Stimulated activated naive CD8-positive, alpha-beta T cell treated with anti-CD3 and anti-CD28 coated beads, Interleukin-15, Interleukin-2, amounts not matched to agents 100 U/mL and 50 U/mL, for 24 hours (primary cell): ENCODE results near the gene RNASE1.
"Not testable (repeated sequence)": the region's sequence is repeated elsewhere in the genome, so short reads cannot be mapped to it uniquely, and the experiment has no call there.

Experiments
- ATAC-seq: fragments of 150-1000 bp; cut with Tn5 transposase; one replicate; pipeline ENCODE4 v1.10.0; 2021
- DNase-seq: peaks from one replicate; pipeline ENCODE4 v3.0.0; 2021

RNASE1 gene

DNA sequence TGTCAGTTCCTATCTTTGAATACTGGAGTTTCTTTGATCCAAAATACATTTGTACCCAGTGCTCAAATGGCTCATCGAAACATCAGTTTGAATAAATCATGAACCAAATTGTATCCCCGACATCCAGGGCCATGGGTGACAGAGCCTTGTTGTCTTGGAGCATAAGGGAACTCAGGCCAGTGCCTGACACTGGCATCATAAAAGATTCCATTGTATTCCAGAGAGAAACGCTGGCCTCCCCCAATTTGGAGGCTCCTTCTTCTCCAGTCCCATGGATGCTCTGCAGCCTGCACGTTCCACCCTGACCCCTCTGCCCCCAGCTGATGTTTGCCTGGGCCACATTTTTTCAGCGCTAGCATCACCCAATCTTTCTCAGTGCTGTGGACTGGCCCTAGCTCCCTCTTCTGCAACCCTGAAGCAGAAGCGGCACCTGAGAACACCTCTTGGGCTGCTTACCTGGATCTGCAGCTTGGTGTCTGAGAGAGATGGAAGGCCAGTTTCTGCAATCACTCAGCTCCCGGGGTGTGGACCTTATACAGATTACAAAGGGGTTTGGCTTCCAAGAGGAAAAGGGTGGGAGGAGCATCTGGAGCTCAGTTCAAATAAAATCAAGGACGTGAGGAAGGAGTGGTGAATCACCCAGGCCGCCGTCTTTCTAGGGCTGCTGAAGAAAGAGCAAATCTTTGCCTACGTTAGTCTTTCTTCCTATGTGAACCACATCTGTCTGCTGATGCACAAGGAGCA lies at the start of gene RNASE1:
RNASE1 (minus strand) TSS at position 504 of the 744 bp plus-strand sequence. CDS start 776 bp downstream, outside the sequence.
- no peak for ATAC-seq
- DNase-seq: no peak

- ATAC-seq (no peak), DNase-seq (no peak)
Observed at GRCh38 chr14:20848955-20849570, 46.4 kb upstream of the RNASE1 start.

DNA sequence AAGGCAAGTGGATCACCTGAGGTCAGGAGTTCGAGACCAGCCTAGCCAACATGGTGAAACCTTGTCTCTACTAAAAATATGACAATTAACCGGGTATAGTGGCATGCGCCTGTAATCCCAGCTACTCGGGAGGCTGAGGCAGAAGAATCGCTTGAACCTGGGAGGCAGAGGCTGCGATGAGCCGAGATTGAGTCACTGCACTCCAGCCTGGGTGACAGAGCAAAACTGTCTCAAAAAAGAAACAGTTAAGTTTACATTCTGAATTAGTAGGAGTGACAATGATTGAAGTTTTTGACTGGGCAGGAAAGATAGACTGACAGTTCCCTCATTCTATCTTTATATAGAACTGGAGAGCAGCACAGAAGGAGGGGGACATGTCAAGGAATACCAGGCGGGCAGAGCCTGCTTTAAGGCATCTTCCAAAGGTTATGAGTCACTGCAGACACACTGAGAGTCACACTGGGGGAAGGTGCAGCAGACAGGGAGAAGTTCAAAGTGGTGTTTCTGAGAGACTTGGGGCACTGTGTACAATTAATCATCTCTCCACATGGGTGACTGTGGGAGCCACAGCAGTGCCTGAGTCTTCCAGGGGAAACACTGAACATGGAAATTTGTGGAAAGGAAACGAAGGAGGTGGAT lies 45.8 kb upstream of the RNASE1 start:
- ATAC-seq (no peak), DNase-seq (no peak)

- no peak for DNase-seq
- ATAC-seq: no peak
Observed at GRCh38 chr14:20846560-20846959, 43.9 kb upstream of the RNASE1 start.

- ATAC-seq (no peak), DNase-seq (no peak)
Observed at GRCh38 chr14:20841096-20841495, 38.5 kb upstream of the RNASE1 start.

DNA sequence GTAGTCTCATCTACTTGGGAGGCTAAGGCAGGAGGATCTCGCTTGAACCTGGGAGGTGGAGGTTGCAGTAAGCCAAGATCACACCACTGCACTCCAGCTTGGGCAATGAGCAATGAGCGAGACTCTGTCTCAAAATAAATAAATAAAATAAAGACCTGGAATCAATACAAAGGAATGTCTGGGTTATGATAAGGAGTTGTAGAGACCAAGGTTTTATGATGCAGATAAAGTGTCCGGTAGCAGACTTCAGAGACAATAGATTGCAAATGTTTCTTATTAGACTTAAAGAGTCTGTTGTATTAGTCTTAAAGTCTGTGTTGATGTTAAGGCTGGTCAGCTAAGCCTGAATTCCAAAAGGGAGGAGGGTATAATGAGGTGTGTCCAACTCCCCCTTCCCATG lies 35.2 kb upstream of the RNASE1 start:
- no peak for DNase-seq
- no peak for ATAC-seq

GRCh38 chr14:20836668-20837338 lies 34.2 kb upstream of the RNASE1 start:
- ATAC-seq (no peak), DNase-seq (no peak)

GRCh38 chr14:20834899-20835298 lies 32.3 kb upstream of the RNASE1 start:
- DNase-seq (no peak), ATAC-seq (no peak)

GRCh38 chr14:20830831-20831230 lies 28.2 kb upstream of the RNASE1 start:
- DNase-seq (no peak), ATAC-seq (no peak)

GRCh38 chr14:20828024-20828694 lies 25.5 kb upstream of the RNASE1 start:
- DNase-seq, ATAC-seq: not testable (repeated sequence)

GRCh38 chr14:20827326-20827725 lies 24.7 kb upstream of the RNASE1 start:
- ATAC-seq (no peak), DNase-seq (no peak)

- not testable (repeated sequence) for DNase-seq, ATAC-seq
Observed at GRCh38 chr14:20826666-20827065, 24.0 kb upstream of the RNASE1 start.

DNA sequence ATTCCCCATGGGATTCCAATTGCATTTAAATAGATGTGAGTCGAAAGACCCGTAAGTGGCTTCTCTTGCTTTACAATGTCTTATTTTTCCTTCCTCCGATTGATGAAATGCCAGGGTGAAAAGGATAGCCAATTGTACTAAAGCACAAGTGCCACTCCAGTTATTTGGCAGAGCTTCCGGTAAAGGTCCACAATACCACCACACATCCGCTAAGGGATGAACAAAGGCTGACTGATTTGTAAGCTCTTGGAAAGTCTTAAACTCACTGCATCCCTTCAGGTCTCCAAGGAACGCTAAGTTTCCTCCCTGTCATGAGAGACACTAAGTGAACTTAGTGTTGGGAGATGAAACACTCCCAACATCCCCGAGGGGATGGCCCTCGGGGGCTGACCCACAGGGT lies 21.2 kb upstream of the RNASE1 start:
- DNase-seq (no peak), ATAC-seq (no peak)

DNA sequence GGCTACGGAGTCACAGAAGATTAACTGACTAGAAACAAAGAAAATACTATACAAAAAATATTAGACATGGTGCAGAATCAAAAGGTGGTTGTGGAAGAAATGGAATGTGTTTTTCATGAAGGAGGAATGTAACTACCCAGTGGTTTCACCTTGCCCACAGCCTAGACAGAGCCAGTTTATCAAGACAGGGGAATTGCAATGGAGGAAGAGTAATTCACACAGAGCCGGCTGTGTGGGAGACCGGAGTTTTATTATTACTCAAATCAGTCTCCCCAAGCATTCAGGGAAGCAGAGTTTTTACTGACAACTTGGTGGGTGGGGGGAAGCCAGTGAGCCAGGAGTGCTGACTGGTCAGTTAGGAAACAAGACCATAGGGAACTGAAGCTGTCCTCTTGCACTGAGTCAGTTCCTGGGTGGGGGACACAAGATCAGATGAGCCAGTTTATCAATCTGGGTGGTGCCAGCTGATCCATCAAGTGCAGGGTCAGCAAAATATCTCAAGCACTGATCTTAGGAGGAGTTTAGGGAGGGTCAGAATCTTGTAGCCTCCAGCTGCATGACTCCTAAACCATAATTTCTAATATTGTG lies 19.0 kb upstream of the RNASE1 start:
- ATAC-seq, DNase-seq: not testable (repeated sequence)

DNA sequence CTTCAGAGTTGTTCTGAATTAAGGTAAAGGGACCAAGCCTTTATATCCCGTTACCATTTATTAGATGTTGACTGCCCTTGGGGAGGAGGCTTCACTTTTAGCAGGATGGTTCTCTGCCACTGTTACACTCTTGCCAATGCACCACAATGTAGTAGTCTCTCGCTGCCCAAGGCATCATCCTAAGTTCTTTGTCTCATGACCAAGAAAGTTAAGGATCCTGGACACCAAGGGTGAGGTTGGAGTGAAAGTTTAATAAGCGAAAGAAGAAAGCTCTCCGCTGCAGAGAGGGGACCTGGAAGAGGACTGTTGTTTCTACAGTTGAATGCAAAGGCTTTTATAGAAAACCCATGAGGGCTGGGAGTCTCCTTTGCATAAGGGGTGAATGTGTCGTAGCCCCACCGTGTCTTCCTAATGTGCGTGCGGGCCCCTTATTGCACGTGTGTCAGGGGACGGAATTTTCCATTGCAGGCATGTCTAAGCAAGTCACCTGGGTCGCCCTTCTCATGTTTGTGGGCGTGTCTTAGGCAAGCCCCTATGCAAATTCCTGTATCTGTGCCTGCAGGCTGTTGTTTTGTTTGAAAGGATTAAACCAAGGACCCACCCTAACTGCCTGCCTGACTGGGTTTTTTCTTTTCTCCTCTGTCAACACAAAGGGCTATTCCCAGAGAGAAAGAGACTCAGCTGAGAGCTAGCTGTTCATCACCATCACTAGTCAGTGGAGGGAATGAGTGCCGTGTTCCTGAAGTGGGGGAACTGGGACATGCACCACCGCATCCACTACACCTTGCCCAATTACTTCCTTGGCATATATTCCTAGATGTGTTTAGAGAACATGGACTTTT lies 17.6 kb upstream of the RNASE1 start:
- no peak for DNase-seq
- no peak for ATAC-seq

DNA sequence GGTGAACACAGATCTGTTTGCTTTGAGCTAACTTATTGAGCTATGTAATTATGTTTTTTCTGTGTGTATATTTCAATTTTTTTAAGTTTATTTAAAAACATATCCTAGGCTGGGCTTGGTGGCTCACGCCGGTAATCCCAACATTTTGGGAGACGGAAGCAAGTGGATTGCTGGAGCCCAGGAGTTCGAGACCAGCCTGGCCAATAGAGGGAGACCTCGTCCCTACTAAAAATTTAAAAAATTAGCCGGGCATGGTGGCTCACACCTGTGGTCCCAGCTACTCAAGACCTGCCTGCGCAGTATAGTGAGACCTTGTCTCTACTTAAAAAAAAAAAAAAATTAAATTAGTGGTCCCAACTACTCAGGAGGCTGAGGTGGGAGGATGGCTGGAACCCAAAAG lies 16.2 kb upstream of the RNASE1 start:
- no peak for ATAC-seq
- no peak for DNase-seq

DNA sequence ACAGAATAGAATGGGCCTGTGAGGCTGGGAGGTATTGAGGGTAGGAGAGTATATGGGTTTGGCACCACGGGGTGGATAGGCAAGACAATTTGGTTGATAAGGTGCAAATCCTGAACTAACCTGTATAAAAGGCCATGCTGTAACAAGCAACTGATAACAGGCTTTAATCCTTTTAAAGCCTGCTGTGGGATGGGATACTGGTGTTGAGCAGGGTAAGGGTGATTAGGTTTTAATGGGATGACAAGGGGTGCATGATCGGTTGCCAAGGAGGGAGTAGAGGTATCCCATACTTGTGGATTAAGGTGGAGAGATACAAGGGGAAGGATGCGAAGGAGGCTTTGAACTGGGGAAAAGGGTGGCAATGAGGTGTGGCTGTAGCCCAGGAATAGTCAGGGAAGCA lies 13.3 kb upstream of the RNASE1 start:
- DNase-seq, ATAC-seq: not testable (repeated sequence)

DNA sequence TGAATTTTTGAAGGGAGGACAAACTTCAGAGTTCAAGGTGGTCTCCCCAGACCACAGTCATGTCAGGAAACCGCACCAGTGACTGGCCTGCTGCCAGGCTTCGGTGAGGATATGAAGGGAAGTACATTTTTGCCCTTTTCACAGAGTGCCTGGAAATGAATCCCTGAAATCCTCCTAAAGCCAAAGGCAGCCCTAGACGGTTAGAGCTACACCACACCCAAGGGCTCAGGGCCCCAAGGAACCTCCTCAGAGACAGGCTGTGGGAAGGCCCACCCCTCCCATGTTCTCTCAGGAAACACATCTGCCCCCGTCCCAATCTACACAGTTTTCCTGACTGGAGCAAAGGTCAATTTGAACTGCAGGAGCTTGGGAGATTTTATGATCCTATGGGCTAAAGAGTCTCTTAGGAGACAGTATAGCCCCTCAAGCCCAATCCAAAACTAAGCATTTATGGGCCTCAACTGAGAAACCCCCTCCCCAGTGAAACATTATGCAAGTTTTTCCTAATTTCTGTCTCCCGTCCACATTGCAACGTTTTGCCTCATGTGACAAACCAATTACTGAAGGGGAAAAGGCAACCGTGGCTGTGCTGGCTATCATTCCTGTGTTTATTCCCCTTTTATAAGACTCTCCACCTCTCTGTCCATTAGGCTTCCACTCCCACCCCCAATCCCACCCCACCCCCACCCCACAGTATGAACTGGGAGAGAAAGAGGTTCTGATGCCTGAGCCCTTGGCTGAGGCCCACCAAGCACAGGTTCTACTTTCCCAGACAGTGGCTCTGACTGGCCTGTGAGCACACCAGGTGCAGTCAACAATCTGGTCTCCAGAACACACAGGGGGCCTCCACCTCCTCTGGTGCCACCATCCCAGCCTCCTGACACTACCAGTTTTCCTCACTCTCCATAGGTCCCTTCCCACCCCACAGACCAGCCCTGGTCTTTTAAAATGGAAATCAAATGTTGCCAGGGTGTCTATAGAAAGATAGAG lies 9.6 kb upstream of the RNASE1 start:
- ATAC-seq: no peak
- no peak for DNase-seq

- ATAC-seq: no peak
- DNase-seq: no peak
Observed at GRCh38 chr14:20809917-20810316, 7.3 kb upstream of the RNASE1 start.

- DNase-seq (no peak), ATAC-seq (no peak)
Observed at GRCh38 chr14:20808162-20808483, 5.5 kb upstream of the RNASE1 start.
